KBM-7 (cell line): ENCODE data around the gene IDE.
A peak's percentile ranks its signal among the peaks of the same experiment; 100 is the strongest.
"Not testable (repeated sequence)": the region's sequence is repeated elsewhere in the genome, so short reads cannot be mapped to it uniquely, and the experiment has no call there.

Experiments used
- DNase-seq: peaks from one replicate; pipeline ENCODE4 v3.0.0-alpha.2; 2015
- in situ Hi-C: fragments of 300-500 bp; cut with MboI; formaldehyde crosslinking; loops from 2 replicates; pipeline ENCODE4 v1.14.3; 2020; ENCODE audit warnings: low sequenced_read_pairs, low pct_unique_long_range_greater_than_20kb, mixed read lengths

IDE gene

GRCh38 chr10:92506336-92506735 lies 67.6 kb downstream of the IDE start:
- in situ Hi-C loops, result no loop called here
- no peak for DNase-seq

GRCh38 chr10:92505044-92505443 lies 68.8 kb downstream of the IDE start:
- DNase-seq, result no peak
- in situ Hi-C loops, result no loop called here

DNA sequence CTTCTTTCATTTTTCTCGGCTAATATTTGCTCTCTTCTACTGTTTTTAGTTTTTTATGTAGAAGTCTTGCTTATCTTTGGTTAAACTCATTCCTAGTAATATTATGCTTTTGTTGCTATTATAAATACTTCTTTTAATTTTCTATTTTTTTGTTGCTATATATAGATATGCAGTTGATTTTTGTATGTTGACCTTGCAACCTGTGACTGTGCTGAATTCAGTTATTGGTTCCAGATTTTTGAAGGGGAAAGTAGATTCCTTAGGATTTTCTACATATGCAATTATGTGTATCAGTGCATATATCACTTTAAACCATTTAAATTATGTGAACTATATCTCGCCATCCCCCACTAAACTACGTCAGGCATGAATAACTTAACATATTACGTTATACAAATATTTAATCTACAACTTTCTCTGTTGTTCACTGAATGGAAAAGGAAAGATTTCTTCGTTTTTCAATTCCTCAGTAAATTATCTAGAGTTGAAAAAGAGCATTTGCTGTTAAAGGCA lies 71.5 kb downstream of the IDE start:
- in situ Hi-C loops, result no loop called here
- DNase-seq, result no peak

DNA sequence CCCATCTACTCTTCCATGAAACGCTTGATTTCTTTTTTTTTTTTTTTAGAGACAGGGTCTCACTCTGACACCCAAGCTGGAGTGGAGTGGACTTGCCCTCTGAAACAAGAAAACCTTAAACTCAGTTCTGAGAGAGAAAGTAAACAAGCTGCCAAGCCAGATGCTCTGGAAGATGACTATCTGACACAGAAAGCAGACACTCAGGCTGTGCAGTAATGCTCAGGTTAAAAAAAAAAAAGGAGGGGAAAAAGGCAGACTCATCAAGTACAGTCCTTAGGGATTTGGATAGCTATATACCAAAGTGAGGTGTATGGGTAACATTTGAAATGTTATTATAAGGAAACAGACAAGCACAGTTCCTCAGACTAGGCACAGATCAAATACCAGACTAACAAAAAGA lies 80.5 kb downstream of the IDE start:
- in situ Hi-C loops, result no loop called here
- no peak for DNase-seq

GRCh38 chr10:92492748-92493240 lies 81.1 kb downstream of the IDE start:
- in situ Hi-C loops, result no loop called here
- no peak for DNase-seq

GRCh38 chr10:92490387-92490786 lies 83.5 kb downstream of the IDE start:
- in situ Hi-C loops, result no loop called here
- DNase-seq, result no peak

DNA sequence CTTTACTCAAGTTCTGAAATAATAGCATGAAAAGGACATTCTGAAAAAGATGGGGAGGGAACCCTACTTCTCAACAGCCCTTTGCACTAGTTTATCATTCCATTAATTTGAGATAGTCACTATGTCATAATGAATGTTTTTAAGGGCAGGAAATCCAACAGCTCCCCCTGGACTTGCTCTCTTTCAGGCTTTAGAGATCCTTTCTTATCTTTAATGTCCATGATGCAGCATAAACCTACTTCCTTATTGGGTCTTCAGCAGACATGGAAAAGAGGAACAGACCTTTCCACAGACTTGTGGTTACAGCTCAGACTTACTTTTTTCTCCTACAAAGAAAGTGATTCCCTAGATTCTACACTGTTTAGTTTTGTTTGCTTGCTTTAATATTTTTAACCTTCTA lies 87.3 kb downstream of the IDE start:
- in situ Hi-C loops, result no loop called here
- DNase-seq, result peak; percentile 89

GRCh38 chr10:92483539-92483938 lies 90.4 kb downstream of the IDE start:
- in situ Hi-C loops, result no loop called here
- no peak for DNase-seq

DNA sequence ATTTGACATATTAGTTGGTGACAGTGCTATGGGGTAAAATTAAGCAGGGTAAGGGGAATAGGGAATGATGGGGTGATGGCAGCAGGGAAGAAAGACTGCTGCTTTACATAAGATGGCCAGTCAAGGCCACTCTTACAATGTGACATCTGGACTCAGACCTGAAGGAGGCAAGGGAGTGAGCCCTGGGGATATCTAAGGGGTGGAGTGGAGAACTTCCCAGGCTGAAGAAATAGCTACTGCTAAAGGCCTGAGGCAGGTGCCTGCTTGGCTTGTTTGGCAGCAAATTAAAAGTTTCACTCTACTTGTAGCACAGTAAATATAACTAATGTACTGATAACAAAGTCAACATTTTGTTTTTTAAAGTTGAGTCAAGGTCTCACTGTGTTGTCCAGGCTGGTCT lies 93.5 kb downstream of the IDE start:
- no peak for DNase-seq
- in situ Hi-C loops, result no loop called here

DNA sequence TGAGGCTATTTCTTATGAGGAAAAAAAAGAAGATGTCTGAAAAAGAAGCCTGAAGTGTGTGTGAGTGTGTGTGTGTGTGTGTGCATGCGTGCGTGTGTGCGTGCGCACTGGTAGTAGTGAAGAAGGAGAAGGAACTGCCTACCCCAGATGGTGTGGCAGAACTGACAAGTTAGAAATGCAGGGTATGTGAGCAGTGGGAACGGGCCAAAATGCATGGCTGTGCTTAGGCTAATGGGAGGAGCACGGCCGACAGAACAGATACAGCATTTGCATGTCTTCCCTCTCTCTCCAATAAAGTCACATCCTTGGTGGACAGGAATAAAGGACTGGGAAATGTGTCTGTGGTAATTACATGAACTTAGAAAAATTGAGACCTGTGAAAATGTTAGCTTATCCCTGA lies 94.3 kb downstream of the IDE start:
- no peak for DNase-seq
- in situ Hi-C loops, result no loop called here

DNA sequence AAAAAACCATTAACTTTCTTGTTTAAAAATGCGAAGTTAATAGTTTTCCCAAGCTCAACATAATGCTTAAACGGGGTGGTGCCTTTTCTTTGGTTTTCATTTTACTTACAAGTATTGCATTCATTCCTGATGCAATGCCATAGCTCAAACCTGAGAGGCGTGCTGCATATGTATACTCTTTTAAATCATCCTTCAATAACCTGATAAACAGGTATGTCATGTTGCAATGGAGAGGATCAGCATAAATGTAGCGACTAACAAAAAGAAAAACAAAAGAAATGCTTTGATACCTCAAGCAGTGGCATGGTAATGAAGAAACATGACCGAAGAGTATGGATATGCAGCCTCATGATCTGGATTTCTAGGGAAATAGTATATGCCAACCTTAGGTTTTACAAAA lies 95.4 kb downstream of the IDE start:
- DNase-seq, result no peak
- in situ Hi-C loops, result no loop called here

DNA sequence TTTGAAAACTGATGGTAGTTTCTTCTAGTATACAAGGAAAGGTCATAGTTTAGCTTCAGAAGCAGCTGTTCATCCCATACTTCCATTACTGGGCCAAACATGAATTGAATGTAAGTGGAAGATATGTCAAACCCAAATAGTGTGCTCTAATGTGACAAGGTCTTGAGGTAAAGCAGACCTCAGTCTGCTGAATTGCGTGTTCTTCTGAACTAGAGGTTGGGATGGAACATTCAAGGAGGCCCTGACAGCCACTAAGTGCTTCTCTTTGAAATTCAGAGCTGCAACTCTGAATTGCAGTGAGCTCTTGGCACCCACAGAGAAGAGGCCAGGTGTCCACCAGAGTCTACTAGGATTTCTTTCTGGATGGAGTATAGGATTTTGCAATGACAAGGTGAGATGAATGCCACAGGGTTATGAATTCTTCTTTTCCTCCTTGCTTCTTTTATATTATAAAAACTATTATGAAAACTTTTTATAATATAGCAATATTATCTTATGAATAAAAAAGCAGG lies 98.5 kb downstream of the IDE start:
- in situ Hi-C loops, result no loop called here
- no peak for DNase-seq

GRCh38 chr10:92470026-92470425 lies 103.9 kb downstream of the IDE start:
- no peak for DNase-seq
- in situ Hi-C loops, result no loop called here

- DNase-seq, result no peak
- in situ Hi-C loops, result no loop called here
These were observed 109.5 kb downstream of the IDE start for GRCh38 chr10:92464364-92464763.

DNA sequence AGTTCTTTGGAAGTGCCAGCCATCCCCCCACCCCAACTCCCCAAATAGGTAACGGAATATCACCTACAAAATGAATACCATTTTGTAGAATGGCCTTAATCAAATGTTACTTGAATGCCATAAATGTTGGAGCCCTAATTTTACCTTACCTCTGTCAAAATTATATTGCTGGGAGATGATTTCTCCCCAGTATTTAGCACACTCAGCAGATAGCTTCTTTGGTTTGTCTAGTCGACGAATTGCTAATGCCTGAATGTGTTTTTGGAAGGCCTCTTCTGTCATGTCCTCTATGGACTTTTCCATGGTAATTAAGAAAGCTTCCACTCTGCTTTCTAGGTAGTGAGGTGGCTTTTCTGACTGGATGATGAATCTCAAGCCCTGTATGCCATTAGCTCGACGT lies 110.3 kb downstream of the IDE start:
- in situ Hi-C loops, result no loop called here

GRCh38 chr10:92454955-92455354 lies 118.9 kb downstream of the IDE start:
- not testable (repeated sequence) for DNase-seq

More for the DNA sequence above, 110.3 kb downstream of the IDE start:
- DNase-seq, result no peak

DNA sequence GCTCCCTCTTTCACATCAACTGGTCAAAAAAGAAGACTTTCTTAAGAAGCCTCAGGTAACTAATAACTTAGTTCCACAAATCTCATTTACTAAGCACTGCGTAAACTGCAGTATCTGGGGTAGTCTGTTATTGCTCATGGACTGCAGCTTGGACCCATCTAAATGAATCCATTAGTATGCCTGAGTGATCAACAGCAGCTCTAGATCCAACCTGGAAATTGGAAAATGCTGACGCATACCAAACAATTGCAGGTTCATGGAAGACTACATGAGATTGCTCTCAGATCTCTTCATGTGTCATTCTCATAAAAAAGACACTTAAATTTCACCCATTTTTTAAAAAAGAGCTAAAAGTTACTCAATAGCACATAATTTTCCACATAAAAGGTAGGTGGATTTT lies 121.6 kb downstream of the IDE start:
- in situ Hi-C loops, result no loop called here
- no peak for DNase-seq

More at GRCh38 chr10:92454955-92455354, 118.9 kb downstream of the IDE start:
- in situ Hi-C loops, result not testable (repeated sequence)

DNA sequence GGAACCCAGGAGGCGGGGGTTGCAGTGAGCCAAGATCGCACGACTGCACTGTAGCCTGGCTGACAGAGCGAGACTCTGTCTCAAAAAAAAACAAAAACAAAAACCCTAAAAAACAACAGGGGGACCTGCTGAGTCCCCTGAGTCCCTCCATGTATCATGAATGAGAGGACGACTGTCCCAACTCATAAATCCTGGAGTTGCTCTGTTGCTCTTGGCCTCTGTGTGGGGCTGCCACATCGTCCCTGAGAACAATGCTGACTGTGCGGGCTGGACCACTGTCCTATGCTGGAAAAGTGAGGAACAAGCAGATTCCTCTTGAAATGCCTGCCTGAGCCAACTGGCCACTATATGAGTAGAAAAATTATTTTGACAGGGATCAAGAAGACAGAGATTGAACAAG lies 122.5 kb downstream of the IDE start:
- in situ Hi-C loops, result no loop called here
- DNase-seq, result no peak

DNA sequence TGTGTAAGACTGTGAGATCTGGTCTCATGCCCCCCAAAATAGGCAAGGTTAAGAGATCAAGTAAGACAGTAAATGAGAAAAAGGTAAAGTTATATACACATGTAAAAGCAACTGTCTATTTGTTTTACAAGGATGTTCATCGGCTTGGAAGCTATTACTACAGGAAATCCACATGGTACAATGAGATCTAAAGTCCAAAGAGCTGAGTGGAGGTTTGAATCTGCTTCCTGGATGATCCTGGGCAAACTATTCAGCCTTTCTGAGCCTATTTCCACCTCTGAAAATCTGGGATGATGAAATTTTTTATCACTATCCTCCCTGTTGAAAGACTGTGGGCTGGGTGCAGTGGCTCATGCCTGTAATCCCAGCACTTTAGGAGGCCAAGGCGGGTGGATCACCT lies 123.0 kb downstream of the IDE start:
- no peak for DNase-seq
- in situ Hi-C loops, result no loop called here

DNA sequence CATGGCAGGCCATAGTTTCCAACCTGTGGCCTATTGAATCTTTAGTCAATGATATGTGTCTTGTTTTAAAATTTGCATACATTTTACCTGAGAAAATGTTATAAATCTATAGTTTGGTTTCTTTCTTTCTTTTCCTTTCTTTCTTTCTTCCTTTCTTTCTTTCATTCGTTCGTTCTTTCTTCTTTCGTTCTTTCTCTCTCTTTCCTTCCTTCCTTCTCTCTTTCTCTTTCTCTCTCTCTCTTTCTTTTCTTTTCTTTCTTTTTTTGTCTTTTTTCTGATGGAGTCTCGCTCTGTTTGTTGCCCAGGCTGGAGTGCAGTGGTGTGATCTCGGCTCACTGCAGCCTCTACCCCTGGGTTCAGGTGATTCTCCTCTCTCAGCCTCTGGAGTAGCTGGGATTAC lies 133.3 kb downstream of the IDE start:
- no peak for DNase-seq
- in situ Hi-C loops, result no loop called here

- no peak for DNase-seq
These were observed 135.7 kb downstream of the IDE start for GRCh38 chr10:92438220-92438619.

More at GRCh38 chr10:92438220-92438619, 135.7 kb downstream of the IDE start:
- in situ Hi-C loops, result loop anchor here (10.0 kb wide), 1 partner anchor 353 kb away; no protein-coding TSS in a partner anchor
